ENCODE data around the gene PLCB4. TPM values are rescaled to one million over a fixed set of nuclear protein-coding genes. Genes with fewer than 3 reads are reported as not detected.

PLCB4 gene
- total RNA-seq, 1 donor from 2014 or later = not detected

- intact Hi-C loops (cut with micrococcal nuclease) = no loop called here
Observed at GRCh38 chr20:9059931-9060330, 9.0 kb upstream of the PLCB4 start.

- intact Hi-C loops (cut with micrococcal nuclease) = no loop called here
Observed at GRCh38 chr20:9061434-9061833, 7.5 kb upstream of the PLCB4 start.

GRCh38 chr20:9062066-9062465 lies 6.8 kb upstream of the PLCB4 start:
- intact Hi-C loops (cut with micrococcal nuclease) = no loop called here

GRCh38 chr20:9066191-9066590 lies 2.7 kb upstream of the PLCB4 start:
- intact Hi-C loops (cut with micrococcal nuclease) = no loop called here

- intact Hi-C loops (cut with micrococcal nuclease) = no loop called here
Observed at GRCh38 chr20:9068233-9068801, 570 bp upstream of the PLCB4 start.

GRCh38 chr20:9070304-9070703 lies 1.4 kb downstream of the PLCB4 start:
- intact Hi-C loops (cut with micrococcal nuclease) = no loop called here

GRCh38 chr20:9071976-9072726 lies 3.3 kb downstream of the PLCB4 start:
- intact Hi-C loops (cut with micrococcal nuclease) = no loop called here

- intact Hi-C loops (cut with micrococcal nuclease) = no loop called here
Observed at GRCh38 chr20:9072861-9073500, 4.1 kb downstream of the PLCB4 start.

GRCh38 chr20:9075264-9076095 lies 6.6 kb downstream of the PLCB4 start:
- intact Hi-C loops (cut with micrococcal nuclease) = no loop called here

GRCh38 chr20:9076440-9076839 lies 7.6 kb downstream of the PLCB4 start:
- intact Hi-C loops (cut with micrococcal nuclease) = no loop called here

GRCh38 chr20:9078826-9079731 lies 10.2 kb downstream of the PLCB4 start:
- intact Hi-C loops (cut with micrococcal nuclease) = no loop called here

- intact Hi-C loops (cut with micrococcal nuclease) = loop anchor here (10.0 kb wide), 1 partner anchor 53 kb away; no protein-coding TSS in a partner anchor
Observed at GRCh38 chr20:9081423-9081966, 12.6 kb downstream of the PLCB4 start.

GRCh38 chr20:9082741-9083140 lies 13.9 kb downstream of the PLCB4 start:
- intact Hi-C loops (cut with micrococcal nuclease) = loop anchor here (10.0 kb wide), 1 partner anchor 52 kb away; no protein-coding TSS in a partner anchor

GRCh38 chr20:9087531-9088217 lies 18.8 kb downstream of the PLCB4 start:
- intact Hi-C loops (cut with micrococcal nuclease) = loop anchor here (10.0 kb wide), 1 partner anchor 47 kb away; no protein-coding TSS in a partner anchor

- intact Hi-C loops (cut with micrococcal nuclease) = loop anchor here (10.0 kb wide), 1 partner anchor 46 kb away; no protein-coding TSS in a partner anchor
Observed at GRCh38 chr20:9088556-9088955, 19.7 kb downstream of the PLCB4 start.

GRCh38 chr20:9092113-9092512 lies 23.2 kb downstream of the PLCB4 start:
- intact Hi-C loops (cut with micrococcal nuclease) = no loop called here

GRCh38 chr20:9092655-9093054 lies 23.8 kb downstream of the PLCB4 start:
- intact Hi-C loops (cut with micrococcal nuclease) = no loop called here

GRCh38 chr20:9093218-9093957 lies 24.5 kb downstream of the PLCB4 start:
- intact Hi-C loops (cut with micrococcal nuclease) = no loop called here

- intact Hi-C loops (cut with micrococcal nuclease) = no loop called here
Observed at GRCh38 chr20:9099372-9099771, 30.5 kb downstream of the PLCB4 start.

Measured in T-helper 2 cell treated with Interferon-gamma antibody and Interleukin-4, amounts not matched to agents 100 ng/mL and 5 ng/mL, for 36 hours (primary cell).